GM21737 (cell line): ENCODE results near the gene KCND3.

Experiments
- ATAC-seq: cut with Tn5 transposase; IDR thresholded peaks from one replicate; pipeline ENCODE4 v1.9.1; 2021; ENCODE audit warnings: mild to moderate bottlenecking, moderate library complexity; ENCODE audit not compliant: unreplicated experiment

The KCND3 gene

DNA sequence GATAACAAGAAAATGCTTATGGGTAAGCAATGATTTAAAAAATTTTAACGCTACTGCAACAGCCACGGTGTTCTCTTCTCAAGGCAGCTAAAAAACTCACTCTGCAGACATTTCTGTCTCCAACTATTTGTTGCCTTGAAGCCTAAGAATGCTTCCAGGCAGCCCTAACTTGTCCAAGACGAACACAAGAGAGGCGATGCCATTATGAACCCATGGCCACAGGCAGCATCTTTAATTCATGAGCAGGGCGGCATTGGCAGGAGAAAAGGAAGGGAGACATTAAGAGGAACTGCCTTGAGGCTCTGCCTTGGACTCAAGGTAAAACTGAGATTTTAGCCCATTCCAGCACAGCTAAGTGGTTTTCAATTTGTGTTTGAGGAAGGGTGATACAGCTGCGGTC lies 67.5 kb downstream of the KCND3 start:
- no peak for ATAC-seq

DNA sequence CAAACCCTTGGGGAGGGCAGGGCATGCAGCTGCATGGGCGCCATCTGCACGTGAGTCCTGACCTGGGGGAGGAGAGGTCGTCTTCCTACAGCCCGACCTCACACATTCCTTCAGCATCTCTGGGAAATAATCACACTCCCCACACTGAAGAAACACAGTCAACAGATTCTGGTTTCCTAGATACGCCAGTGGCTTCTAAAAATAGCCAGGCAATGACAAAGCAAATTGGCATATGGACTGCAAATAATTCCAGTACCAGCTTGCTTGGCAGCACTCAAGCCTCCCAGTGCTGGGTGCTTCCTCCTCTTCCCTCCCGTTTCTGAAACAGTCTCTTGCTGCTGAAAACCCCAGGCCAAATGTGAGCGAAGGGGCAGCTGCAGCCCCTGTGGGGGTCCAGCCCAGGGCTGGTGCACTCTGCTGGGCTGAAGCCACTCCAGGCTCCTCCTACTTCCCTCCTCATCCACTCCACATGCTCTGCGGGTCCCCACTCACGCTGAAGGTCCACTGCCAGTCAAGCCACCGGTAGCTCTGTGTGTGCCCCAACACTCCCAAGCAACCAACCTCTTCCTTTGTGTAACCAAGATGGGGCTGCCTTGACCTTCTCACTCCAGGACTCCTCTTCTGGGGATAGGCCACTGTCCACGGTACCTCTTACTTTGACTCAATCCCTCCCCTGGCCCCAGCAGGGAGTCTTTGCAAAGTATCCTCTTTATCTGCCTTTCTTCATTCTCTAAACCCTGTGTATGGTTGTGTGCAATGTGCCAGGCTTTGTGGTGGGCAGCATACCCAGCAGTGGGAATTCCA lies 69.0 kb downstream of the KCND3 start:
- no peak for ATAC-seq

DNA sequence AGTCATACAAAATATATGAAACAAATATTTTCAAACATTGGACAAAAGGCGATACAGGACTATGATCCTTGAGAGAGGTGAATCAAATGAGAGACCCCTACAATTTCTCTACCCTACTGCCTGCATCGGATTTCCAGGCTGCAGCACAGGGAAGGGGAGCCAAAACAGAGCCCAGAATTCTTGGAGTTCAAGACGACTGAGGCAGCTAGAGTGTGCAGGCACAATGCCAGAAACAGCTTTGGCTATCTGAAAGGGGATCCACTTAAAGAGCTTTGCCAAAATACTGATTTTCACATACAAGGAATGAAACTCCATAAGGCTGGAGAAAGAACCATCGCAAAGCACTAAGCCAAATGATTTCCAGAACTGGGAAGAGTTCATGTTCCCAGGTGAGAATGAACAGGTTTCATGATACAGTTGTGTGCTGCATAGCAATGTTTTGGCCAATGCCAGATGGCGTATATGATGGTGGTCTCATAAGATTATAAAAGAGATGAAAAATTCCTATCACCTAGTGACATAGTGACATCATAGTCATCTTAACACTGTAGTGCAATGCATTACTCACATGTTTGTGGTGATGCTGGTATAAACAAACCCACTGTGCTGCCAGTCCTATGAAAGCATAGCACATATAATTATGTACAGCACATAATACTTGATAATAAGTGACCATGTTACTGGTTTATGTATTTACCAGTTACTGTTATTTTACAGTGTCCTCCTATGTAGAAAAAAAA lies 77.5 kb downstream of the KCND3 start:
- ATAC-seq: no peak

DNA sequence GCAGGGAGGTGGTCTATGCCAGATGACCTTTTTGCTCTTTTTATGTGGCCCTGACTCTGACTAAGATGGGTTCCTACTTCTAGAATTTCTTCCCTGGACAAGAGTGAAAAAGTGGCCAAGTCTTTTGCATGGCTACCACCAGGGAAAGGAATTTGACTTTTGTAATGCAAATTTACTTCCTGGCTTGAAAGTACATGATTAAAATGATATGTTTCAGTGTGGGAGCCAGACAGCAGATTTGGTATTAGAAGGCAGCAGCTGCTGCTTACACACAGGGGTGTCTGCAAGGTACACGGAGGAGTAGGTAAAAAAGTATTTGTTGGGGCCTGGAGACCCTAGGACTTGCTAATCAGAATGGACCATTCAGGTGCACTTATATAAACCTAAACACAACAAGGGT lies 78.4 kb downstream of the KCND3 start:
- ATAC-seq: no peak

DNA sequence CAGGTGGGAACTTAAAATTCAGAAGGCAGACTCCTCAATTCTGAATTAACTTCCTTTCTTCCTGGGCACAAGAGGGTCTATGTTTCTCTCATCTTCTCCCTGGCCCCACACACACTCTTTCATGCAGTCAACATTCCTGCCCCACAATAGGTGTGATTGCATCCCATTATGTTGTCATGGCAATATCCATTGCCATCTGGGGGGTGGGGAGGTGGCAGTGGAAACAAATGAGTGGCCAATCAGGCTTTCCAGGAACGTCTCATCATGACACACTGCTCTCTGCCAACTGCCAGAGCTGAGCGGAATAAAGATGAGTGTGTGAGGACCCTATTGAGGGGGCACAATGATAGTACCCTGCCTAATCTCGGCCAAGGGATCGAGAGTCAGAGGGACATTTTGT lies 80.4 kb downstream of the KCND3 start:
- no peak for ATAC-seq

DNA sequence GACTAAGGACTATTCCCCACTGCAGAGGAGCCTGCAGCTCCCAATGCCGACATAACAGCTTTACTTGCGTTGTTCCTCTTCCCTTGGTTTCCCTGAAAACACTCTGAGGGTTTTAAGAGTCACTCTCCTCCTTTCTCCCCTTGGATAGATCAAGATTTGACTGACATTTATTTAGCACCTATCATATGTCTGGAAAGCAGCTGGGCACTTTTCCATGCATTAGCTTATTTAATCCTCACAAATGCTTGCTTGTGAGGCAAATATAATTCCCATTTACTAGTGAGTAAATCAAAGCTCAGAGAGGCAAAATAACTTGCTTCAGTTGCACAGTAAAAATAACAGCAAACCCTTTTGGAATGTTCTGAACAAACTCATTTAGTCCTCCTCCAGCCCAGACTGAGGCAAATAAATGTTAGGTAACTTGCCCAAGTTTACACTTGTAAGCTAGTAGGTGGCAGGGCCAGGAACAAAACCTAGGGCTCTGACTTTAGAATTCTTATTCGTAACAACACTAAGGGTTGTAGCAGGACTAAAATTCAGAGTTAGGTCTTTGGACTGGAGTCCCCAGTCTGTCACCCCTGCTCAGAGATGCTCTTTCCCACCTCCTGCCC lies 81.4 kb downstream of the KCND3 start:
- no peak for ATAC-seq

DNA sequence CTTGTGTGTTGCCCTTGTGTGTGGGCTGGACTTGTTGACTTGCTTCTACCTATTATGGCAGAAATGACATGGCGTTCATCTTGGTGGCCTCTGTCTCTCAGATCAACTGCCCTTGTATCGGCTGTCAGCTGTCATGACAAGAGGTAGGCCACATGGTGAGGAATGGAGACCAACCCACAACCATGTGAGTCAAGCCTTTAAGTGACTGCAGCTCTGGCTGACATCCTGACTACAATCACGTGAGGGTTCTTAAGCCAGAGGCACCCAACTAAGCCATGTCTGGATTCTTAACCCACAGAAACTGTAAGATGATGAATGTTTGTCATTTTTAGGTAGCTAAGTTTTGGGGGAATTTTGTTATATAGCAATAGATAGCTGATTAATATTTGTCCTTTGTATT lies 82.1 kb downstream of the KCND3 start:
- no peak for ATAC-seq

DNA sequence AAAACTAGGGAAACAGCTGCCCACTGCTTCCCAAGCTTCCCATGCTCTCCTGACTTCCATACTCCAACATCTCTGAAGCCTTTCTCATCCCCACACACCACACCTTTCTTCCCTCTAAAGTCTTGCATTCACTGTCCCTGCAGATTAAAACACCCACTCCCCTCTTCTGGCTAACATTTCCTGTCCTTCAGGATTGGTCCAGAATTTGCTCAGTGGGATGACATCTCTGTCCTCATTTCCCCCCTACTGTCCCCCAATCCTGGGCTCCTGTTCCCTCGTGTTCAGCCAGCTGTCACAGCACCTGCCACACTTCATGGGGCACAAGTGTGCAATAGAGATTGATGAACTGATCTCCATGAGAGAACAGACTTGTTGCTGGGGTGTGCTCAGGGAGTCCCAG lies 82.7 kb downstream of the KCND3 start:
- ATAC-seq: no peak

- ATAC-seq: no peak
Observed at GRCh38 chr1:111906111-111906510, 83.4 kb downstream of the KCND3 start.

DNA sequence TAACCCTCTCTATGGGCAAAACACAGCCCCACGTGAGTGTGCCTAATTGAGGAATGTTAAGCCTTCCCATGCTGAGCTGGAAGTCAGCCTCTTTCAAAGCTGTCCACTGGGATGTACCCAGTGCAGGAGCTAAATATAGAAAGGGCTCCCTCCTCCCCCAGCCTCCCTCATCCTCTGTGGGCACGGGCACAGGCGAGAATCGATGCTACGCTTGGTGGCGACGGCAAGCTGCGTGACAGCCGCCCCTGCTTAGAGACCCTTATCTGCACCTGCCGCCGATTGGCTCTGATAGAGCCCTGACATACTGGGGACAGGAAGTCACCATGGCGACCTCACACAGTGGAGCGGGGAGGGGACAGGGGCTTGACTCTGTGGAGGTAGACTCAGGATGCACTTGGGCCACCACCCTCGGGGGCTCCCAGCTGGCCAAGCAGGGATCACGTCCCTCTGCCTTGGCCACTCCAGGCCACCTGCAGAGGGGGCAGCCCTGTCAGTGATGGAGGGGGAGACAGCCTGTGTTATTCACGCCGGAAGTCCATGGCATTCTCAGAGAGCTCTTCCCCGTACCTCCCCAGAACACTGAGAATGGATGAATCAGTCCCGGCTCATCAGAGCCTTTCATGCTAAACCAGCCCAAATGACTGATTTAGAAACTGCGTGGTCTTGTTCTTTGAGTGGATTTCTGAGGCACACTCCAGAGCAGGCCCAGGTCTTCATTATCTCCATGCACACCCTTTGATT lies 84.8 kb downstream of the KCND3 start:
- no peak for ATAC-seq

GRCh38 chr1:111903871-111904449 lies 85.5 kb downstream of the KCND3 start:
- ATAC-seq: no peak

- ATAC-seq: no peak
Observed at GRCh38 chr1:111903148-111903870, 86.2 kb downstream of the KCND3 start.

GRCh38 chr1:111895469-111895868 lies 94.0 kb downstream of the KCND3 start:
- ATAC-seq: no peak

- no peak for ATAC-seq
Observed at GRCh38 chr1:111895017-111895416, 94.5 kb downstream of the KCND3 start.

- no peak for ATAC-seq
Observed at GRCh38 chr1:111894497-111894896, 95.0 kb downstream of the KCND3 start.

- ATAC-seq: no peak
Observed at GRCh38 chr1:111891566-111891965, 97.9 kb downstream of the KCND3 start.

DNA sequence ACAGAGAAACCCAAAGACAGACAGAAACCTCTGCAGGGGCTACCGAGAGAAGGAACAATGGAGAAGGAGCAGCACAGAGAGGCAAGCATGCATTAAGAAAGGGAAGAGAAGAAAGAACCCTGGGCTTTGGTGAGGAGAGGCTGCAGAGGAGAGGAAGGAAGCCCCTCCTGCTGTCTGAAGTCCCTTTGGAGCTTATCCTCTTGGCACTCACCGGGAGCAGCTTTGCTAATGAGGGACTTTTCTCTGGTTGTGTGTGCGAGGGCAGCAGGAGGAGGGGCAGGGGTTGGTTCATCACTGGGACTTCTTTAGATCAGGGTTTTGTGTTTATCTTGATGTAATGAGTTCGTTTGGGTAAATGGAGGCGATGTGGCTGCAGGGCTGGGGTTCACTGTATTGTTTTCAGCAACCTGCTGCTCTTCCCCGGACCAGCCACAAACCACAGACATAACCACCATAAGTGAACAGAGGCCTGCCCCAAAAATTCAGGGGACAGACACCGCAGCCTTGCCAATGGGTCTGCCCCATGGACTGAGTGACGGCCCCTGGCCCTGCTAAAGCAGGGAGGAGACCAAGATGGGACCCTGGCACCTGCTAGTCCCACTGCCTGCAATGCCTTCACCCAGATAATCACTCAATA lies 100.6 kb downstream of the KCND3 start:
- ATAC-seq: no peak

DNA sequence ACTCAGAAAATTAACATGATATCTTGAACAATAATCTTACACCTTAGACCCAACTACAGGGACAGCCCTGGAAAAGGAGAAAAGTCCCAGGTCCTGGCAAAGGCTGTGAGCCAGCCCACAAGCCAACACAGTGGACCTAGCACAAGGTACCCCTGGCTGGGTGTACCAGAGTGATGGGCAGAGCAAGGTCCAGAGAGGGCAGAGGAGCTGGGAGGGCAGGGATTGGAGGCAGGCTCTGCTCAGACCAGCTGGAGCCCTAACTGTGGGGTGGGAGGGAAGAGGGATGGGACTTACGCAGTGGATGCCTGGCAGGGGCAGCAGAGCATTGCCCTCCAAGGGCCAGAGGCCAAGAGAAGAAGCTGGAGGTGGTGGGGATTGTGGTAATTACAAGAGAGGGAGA lies 101.6 kb downstream of the KCND3 start:
- no peak for ATAC-seq

DNA sequence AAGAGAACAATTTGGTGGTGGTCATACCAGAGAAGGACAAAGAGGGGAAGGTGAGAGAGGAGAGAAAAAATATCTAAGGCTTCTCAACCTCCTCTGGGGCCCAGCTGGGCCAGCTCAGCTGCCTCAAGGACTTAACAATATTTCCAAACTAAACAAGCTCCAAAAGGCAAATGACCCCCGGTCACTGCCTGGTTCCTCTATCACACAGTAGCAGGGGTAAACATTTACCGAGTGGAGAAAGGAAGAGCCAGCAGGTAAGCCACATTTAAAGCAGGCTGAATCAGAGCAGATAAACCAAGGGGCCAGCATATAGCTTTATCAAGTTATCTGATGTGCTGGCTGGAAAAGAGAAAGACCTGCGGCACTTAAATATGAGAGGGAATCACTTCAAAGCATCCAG lies 102.1 kb downstream of the KCND3 start:
- no peak for ATAC-seq

- ATAC-seq: no peak
Observed at GRCh38 chr1:111886741-111887140, 102.7 kb downstream of the KCND3 start.
